Heart right ventricle (tissue), 16 donors: Measurements from ENCODE around the gene CRYZL1. TPM values are rescaled to one million over a fixed set of nuclear protein-coding genes. Genes with fewer than 3 reads are reported as not detected.
A peak's percentile ranks its signal among the peaks of the same experiment; 100 is the strongest.

Experiments used
- ATAC-seq, 8 donors: fragments of 200-7000 bp; cut with Tn5 transposase; one replicate each; pipeline ENCODE4 v1.9.1; 2020; ENCODE audit warnings: mild to moderate bottlenecking in 8 of 8, moderate library complexity in 8 of 8, moderate number of reproducible peaks in 1 of 8
- DNase-seq, 2 donors: peaks; one replicate each; pipeline ENCODE4 v3.0.0-alpha.2; 2020
- H3K27ac ChIP-seq, 10 donors: fragments of 200-600 bp; sonication (generic) in 2 of 10; one replicate each; pipeline versions ENCODE4 v1.5.0 to v1.8.0; 2020 to 2022; ENCODE audit warnings: mild to moderate bottlenecking in 3 of 10
- H3K27me3 ChIP-seq, 7 donors: fragments of 200-600 bp; one replicate each; pipeline ENCODE4 v1.8.0; 2021 to 2022; ENCODE audit warnings: mild to moderate bottlenecking in 2 of 7
- H3K36me3 ChIP-seq, 9 donors: fragments of 200-600 bp; sonication (generic) in 1 of 9; one replicate each; pipeline versions ENCODE4 v1.5.0 to v1.8.0; 2020 to 2022; ENCODE audit warnings: mild to moderate bottlenecking in 2 of 9
- H3K4me1 ChIP-seq, 9 donors: fragments of 200-600 bp; sonication (generic) in 1 of 9; one replicate each; pipeline versions ENCODE4 v1.5.0 to v1.8.0; 2020 to 2022; ENCODE audit warnings: mild to moderate bottlenecking in 4 of 9
- H3K4me3 ChIP-seq, 10 donors: fragments of 200-600 bp; sonication (generic) in 2 of 10; one replicate each; pipeline versions ENCODE4 v1.5.0 to v1.8.0; 2020 to 2022; ENCODE audit warnings: mild to moderate bottlenecking in 7 of 10, moderate library complexity in 2 of 10
- H3K9me3 ChIP-seq, 11 donors: fragments of 200-600 bp in 10 of 11; sonication (generic) in 2 of 11; one replicate each; pipeline versions ENCODE4 v1.5.0 to v1.8.0; 2013 to 2022; ENCODE audit warnings: mild to moderate bottlenecking in 2 of 11, control low read depth in 1 of 11, moderate library complexity in 1 of 11
- CTCF ChIP-seq, 9 donors: fragments of 200-600 bp; sonication (generic) in 2 of 9; IDR thresholded peaks; one replicate each; pipeline versions ENCODE4 v1.5.0 to v1.8.0; 2021 to 2022; ENCODE audit warnings: antibody characterized with exemption in 9 of 9, mild to moderate bottlenecking in 5 of 9, moderate library complexity in 1 of 9
- WGBS, 2 donors: extraction: QIAGEN DNeasy Blood & Tissue Kit; methylation state at CpG; one replicate each; pipeline ENCODE4 v1.1.7; 2013; ENCODE audit warnings: inconsistent platforms in 1 of 2; 5-methylcytosine and 5-hydroxymethylcytosine counted together
- intact Hi-C, 10 donors: fragments of 100-400 bp; cut with DNase I; formaldehyde crosslinking; loops; one replicate each; pipeline versions ENCODE4 v1.11.1 to v1.14.2; 2022
- polyA plus RNA-seq, 2 donors: library from polyadenylated mRNA; stranded (reverse); fragments of 200-250 nt; gene quantifications; one replicate each; pipeline ENCODE4 v1.2.3, GENCODE V29; 2013
- total RNA-seq, 10 donors: library from RNA; stranded (reverse); fragmentation: NEBNext Ultra II Directional in 3 of 10; extraction: Animal tissue kit (Norgen Biotek cat#: 25700) in 3 of 10; gene quantifications; one replicate each; pipeline versions ENCODE4 v1.2.1 to v1.2.4, GENCODE V29; 2021 to 2023
- donor health status: Arrhythmogenic right ventricular cardiomyopathy.
- donor health status: ischemic (EF 13 %, LVEDD 7.1; RV severe dilation, severe dysfunction).
- donor health status: healthy with polysubstance abuse.
- donor health status: DM: no; HTN: yes; CAD: no.
- donor health status: DM: no; HTN: no; CAD: no.
- donor health status: ischemic (EF 25% LVEDD 6.9; RV normal size, moderate dysfunction).
- donor health status: ischemic (EF 25% LVEDD 5.7; RV mildly dilated, moderate dysfunction).
- donor health status: healthy.
- donor health status: DM: yes; HTN: yes; CAD: no.
- donor health status: Ischemic cardiomyopathy.
- donor health status: ischemic (EF 35%, LVEDD 5.7; RV mildly dilated, moderate dysfunction).
- donor health status: nonischemic (EF 11% LVEDD 7.7; RV severe dilation, severe dysfunction).
- donor health status: DM: yes; HTN: yes; CAD: no.
- donor health status: PGD.
- donor health status: ischemic (EF 29% LVEDD 5.4; RV normal size, mild dysfunction).
- donor health status: nonischemic (EF 23%, LVEDD 6.1; RV moderate dilation, normal function).

The CRYZL1 gene
- total and polyA plus RNA-seq, 12 donors: 15.3 to 31.8 (median 26.0) TPM

GRCh38 chr21:33554982-33555344 is 86.6 kb downstream of the CRYZL1 start:
- Histone ChIP-seq H3K4me3 (no peak overlapping the region), H3K27ac (no peak overlapping the region), H3K4me1 (peaks cover 4 to 48% (median 17%) of the 10 kb centered on the region in 9 donors), H3K9me3 (no peaks in the 10 kb centered on the region), H3K27me3 (no peaks in the 10 kb centered on the region), H3K36me3 (peaks cover 14 to 100% (median 87%) of the 10 kb centered on the region in 9 donors)
- TF ChIP-seq CTCF (IDR thresholded peaks at IDR 0.05): no peak
- intact Hi-C loops: no loop called here
- 97 to 99% methylated on average over 30 to 32 of the region's 32 CpGs for WGBS, 2 donors
- ATAC-seq (no peak), DNase-seq (no peak)

DNA sequence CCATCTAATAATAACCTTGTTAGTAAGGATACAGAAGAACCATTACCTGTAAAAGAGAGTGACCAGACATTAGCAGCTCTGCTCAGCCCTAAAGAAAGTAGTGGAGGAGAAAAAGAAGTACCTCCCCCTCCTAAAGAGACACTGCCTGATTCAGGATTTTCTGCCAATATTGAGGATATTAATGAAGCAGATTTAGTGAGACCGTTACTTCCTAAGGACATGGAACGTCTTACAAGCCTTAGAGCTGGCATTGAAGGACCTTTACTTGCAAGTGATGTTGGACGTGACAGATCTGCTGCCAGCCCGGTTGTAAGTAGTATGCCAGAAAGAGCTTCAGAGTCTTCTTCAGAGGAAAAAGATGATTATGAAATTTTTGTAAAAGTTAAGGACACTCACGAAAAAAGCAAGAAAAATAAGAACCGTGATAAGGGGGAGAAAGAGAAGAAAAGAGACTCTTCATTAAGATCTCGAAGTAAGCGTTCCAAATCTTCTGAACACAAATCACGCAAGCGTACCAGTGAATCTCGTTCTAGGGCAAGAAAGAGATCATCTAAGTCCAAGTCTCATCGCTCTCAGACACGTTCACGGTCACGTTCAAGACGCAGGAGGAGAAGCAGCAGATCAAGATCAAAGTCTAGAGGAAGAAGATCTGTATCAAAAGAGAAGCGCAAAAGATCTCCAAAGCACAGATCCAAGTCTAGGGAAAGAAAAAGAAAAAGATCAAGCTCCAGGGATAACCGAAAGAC is 87.1 kb downstream of the CRYZL1 start:
- no peak for TF ChIP-seq CTCF (IDR thresholded peaks at IDR 0.05)
- H3K9me3 ChIP-seq: no peaks in the 10 kb centered on the region
- H3K27me3 ChIP-seq: no peaks in the 10 kb centered on the region
- DNase-seq: no peak
- H3K36me3 ChIP-seq: peaks cover 14 to 100% (median 85%) of the 10 kb centered on the region in 9 donors
- no peak overlapping the region for H3K27ac ChIP-seq
- intact Hi-C loops: no loop called here
- no peak overlapping the region for H3K4me3 ChIP-seq
- no peak for ATAC-seq
- H3K4me1 ChIP-seq: peaks cover 4 to 46% (median 18%) of the 10 kb centered on the region in 9 donors
- WGBS, 2 donors: 93 to 95% methylated on average over 18 of the region's 18 CpGs

- H3K4me3 ChIP-seq: no peak overlapping the region
- peaks cover 14 to 100% (median 76%) of the 10 kb centered on the region in 9 donors for H3K36me3 ChIP-seq
- H3K27me3 ChIP-seq: no peaks in the 10 kb centered on the region
- DNase-seq (no peak), ATAC-seq (no peak)
- no peak for TF ChIP-seq CTCF (IDR thresholded peaks at IDR 0.05)
- peaks cover 4 to 47% (median 21%) of the 10 kb centered on the region in 9 donors for H3K4me1 ChIP-seq
- WGBS, 2 donors: 97% methylated on average over 12 of the region's 12 CpGs
- H3K9me3 ChIP-seq: no peaks in the 10 kb centered on the region
- no peak overlapping the region for H3K27ac ChIP-seq
- intact Hi-C loops: no loop called here
Measured at GRCh38 chr21:33552999-33553598, 88.4 kb downstream of the CRYZL1 start.

DNA sequence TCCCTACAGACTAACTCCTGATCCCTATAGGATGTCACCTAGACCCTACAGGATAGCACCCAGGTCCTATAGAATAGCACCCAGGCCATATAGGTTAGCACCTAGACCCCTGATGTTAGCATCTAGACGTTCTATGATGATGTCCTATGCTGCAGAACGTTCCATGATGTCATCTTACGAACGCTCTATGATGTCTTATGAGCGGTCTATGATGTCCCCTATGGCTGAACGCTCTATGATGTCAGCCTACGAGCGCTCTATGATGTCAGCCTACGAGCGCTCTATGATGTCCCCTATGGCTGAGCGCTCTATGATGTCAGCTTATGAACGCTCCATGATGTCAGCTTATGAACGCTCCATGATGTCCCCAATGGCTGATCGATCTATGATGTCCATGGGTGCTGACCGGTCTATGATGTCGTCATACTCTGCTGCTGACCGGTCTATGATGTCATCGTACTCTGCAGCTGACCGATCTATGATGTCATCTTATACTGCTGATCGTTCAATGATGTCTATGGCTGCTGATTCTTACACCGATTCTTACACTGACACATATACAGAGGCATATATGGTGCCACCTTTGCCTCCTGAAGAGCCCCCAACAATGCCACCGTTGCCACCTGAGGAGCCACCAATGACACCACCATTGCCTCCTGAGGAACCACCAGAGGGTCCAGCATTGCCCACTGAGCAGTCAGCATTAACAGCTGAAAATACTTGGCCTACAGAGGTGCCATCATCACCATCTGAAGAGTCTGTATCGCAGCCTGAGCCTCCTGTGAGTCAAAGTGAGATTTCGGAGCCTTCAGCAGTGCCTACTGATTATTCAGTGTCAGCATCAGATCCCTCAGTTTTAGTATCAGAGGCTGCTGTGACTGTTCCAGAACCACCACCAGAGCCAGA is 89.2 kb downstream of the CRYZL1 start:
- intact Hi-C loops: no loop called here
- Histone ChIP-seq H3K4me1 (peaks cover 4 to 46% (median 21%) of the 10 kb centered on the region in 9 donors), H3K27ac (no peak overlapping the region), H3K36me3 (peaks cover 14 to 100% (median 75%) of the 10 kb centered on the region in 9 donors), H3K4me3 (no peak overlapping the region), H3K27me3 (no peaks in the 10 kb centered on the region), H3K9me3 (no peaks in the 10 kb centered on the region)
- no peak for TF ChIP-seq CTCF (IDR thresholded peaks at IDR 0.05)
- ATAC-seq (peak in 6 of 8 donors; percentile 7 to 34 (median 26)), DNase-seq (no peak)
- WGBS, 2 donors: 98 to 99% methylated on average over 24 of the region's 24 CpGs
